GM12891 (cell line): ENCODE measurements around the gene BNIP3.

Experiments
- POLR2A ChIP-seq: IDR thresholded peaks from 2 replicates; pipeline ENCODE4 v1.6.1; 2011; ENCODE audit warnings: low read depth, low read length, control low read depth
- POLR2AphosphoS5 ChIP-seq: IDR thresholded peaks from 2 replicates; pipeline ENCODE4 v1.6.1; 2011; ENCODE audit warnings: low read depth, low read length, control low read depth
- POU2F2 ChIP-seq: IDR thresholded peaks from 2 replicates; pipeline ENCODE4 v1.6.1; 2011; ENCODE audit warnings: low read depth, mild to moderate bottlenecking, control low read depth, low read length, moderate library complexity
- SPI1 ChIP-seq: IDR thresholded peaks from 2 replicates; pipeline ENCODE4 v1.6.1; 2011; ENCODE audit warnings: low read depth, low read length, control low read depth
- TAF1 ChIP-seq: IDR thresholded peaks from 2 replicates; pipeline ENCODE4 v1.6.1; 2011; ENCODE audit warnings: low read depth, low read length, control low read depth

DNA sequence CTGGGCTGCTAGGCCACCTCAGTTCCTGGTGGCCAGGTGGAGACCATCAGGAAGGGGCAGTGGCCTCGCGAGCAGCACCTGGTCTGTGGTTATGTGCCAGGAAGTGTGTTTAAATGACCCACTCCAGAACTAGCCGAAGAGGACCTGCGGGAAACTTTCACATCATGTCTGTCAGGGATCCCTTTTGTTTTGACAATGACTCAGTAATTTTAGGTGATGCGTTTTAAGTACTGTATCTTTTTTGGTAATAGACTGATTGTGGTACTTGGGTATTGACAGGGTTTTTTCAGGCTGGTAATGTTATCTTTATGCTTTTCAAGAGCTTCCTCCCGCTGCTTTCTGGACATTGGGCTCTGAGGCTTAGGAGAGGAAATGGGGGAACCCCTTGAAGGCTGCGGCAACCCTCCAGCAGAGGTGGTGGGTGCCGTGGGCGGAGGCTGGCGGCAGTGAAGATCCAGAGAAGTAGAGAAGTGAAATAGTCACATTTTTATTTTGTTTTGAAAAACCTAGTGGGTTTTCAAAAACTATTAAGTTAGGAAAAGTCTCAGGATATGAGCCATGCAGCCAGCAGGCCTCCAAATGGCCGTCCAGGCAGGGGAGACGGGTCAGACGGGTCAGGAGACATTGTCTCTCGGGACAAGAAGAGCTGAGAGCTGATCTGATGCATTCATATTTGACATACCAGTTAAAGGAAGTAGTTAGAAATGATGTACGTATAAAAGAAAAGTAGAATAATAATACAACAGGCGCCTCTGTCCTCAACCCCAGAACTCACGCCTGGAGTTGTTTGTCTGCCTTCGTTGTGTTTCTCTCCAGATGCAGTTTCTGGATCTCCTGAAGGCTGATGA, 53.3 kb downstream of the BNIP3 start:
- TF ChIP-seq SPI1 (peak; percentile 43; the same call in 1 of the 2 replicates), POLR2A (no peak), POU2F2 (no peak), TAF1 (no peak), POLR2AphosphoS5 (no peak)
